Neural cell (in vitro differentiated cells): ENCODE results near the gene CDC42BPB. TPM values are rescaled to one million over a fixed set of nuclear protein-coding genes. Genes with fewer than 3 reads are reported as not detected.

Source experiments
- H2AFZ ChIP-seq: fragments of 200-600, 300-800 bp; sonication (generic), shearing (Covaris generic); 2 replicates; pipeline ENCODE4 v1.6.0; 2014; ENCODE audit warnings: low read depth, mild to moderate bottlenecking, antibody characterized with exemption, low read length, moderate library complexity
- H3F3A ChIP-seq: fragments of 200-600 bp; shearing (Covaris generic); 2 replicates; pipeline ENCODE4 v1.6.1; 2016; ENCODE audit warnings: mild to moderate bottlenecking, moderate library complexity, mixed read lengths, antibody characterized with exemption, low read length; ENCODE audit not compliant: insufficient read depth, poor library complexity, severe bottlenecking
- H3K27ac ChIP-seq: fragments of 200-600, 300-800 bp; sonication (generic), shearing (Covaris generic); 2 replicates; pipeline ENCODE4 v1.5.1; 2014; ENCODE audit warnings: mild to moderate bottlenecking, low read length, moderate library complexity
- H3K27me3 ChIP-seq: fragments of 300-800, 200-600 bp; sonication (generic), shearing (Covaris generic); 2 replicates; pipeline ENCODE4 v1.6.0; 2014; ENCODE audit warnings: mild to moderate bottlenecking, low read depth, low read length, moderate library complexity; ENCODE audit not compliant: insufficient read depth
- H3K36me3 ChIP-seq: fragments of 300-800, 200-600 bp; sonication (generic), shearing (Covaris generic); 2 replicates; pipeline ENCODE4 v1.5.1; 2014; ENCODE audit warnings: mild to moderate bottlenecking, antibody characterized with exemption, low read length, moderate library complexity; ENCODE audit not compliant: insufficient read depth
- H3K4me2 ChIP-seq: fragments of 300-800, 200-600 bp; sonication (generic), shearing (Covaris generic); 2 replicates; pipeline ENCODE4 v1.6.0; 2014; ENCODE audit warnings: mild to moderate bottlenecking, low read length
- H3K4me3 ChIP-seq: fragments of 300-800, 200-600 bp; sonication (generic), shearing (Covaris generic); 2 replicates; pipeline ENCODE4 v1.5.1; 2014; ENCODE audit warnings: mild to moderate bottlenecking, low read length, moderate library complexity
- H3K79me2 ChIP-seq: fragments of 200-600 bp; shearing (Covaris generic); replicated peaks from 2 replicates; pipeline ENCODE4 v1.6.0; 2014; ENCODE audit warnings: mild to moderate bottlenecking, low read length, moderate library complexity; ENCODE audit not compliant: insufficient read depth
- H3K9ac ChIP-seq: fragments of 300-800, 200-600 bp; sonication (generic), shearing (Covaris generic); 2 replicates; pipeline ENCODE4 v1.6.1; 2016; ENCODE audit warnings: mild to moderate bottlenecking, low read length, mixed read lengths
- H3K9me2 ChIP-seq: fragments of 200-600 bp; shearing (Covaris generic); 2 replicates; pipeline ENCODE4 v1.6.1; 2016; ENCODE audit warnings: mild to moderate bottlenecking, low read length, mixed read lengths; ENCODE audit not compliant: insufficient read depth
- H3K9me3 ChIP-seq: fragments of 200-600, 300-800 bp; sonication (generic), shearing (Covaris generic); 2 replicates; pipeline ENCODE4 v1.6.1; 2016; ENCODE audit warnings: mild to moderate bottlenecking, mixed run types, low read length, moderate library complexity, mixed read lengths
- H4K20me1 ChIP-seq: fragments of 200-600 bp; shearing (Covaris generic); 2 replicates; pipeline ENCODE4 v1.6.1; 2016; ENCODE audit warnings: mild to moderate bottlenecking, mixed run types; ENCODE audit not compliant: insufficient read depth
- CTCF ChIP-seq: fragments of 450-650 bp; IDR thresholded peaks from 2 replicates; pipeline ENCODE4 v1.5.1; 2014; ENCODE audit warnings: antibody characterized with exemption, mild to moderate bottlenecking, moderate library complexity; ENCODE audit not compliant: poor library complexity, severe bottlenecking
- EP300 ChIP-seq: fragments of 450-650 bp; conservative IDR thresholded peaks from 2 replicates; pipeline ENCODE4 v1.6.1; 2014; ENCODE audit warnings: antibody characterized with exemption, mild to moderate bottlenecking, moderate library complexity; ENCODE audit not compliant: poor library complexity, severe bottlenecking
- EZH2 ChIP-seq: fragments of 200-600, 300-800 bp; shearing (Covaris generic), sonication (generic); IDR thresholded peaks from 2 replicates; pipeline ENCODE4 v1.6.1; 2014; ENCODE audit warnings: antibody characterized with exemption, low read length, borderline replicate concordance, mild to moderate bottlenecking; ENCODE audit not compliant: insufficient read depth, poor library complexity, severe bottlenecking
- MXI1 ChIP-seq: fragments of 450-650 bp; conservative IDR thresholded peaks from 2 replicates; pipeline ENCODE4 v1.6.1; 2014; ENCODE audit warnings: antibody characterized with exemption, mild to moderate bottlenecking; ENCODE audit not compliant: poor library complexity, severe bottlenecking
- POLR2AphosphoS5 ChIP-seq: IDR thresholded peaks from 2 replicates; pipeline ENCODE4 v1.6.1; 2012
- RAD21 ChIP-seq: fragments of 450-650 bp; conservative IDR thresholded peaks from 2 replicates; pipeline ENCODE4 v1.6.1; 2014; ENCODE audit warnings: antibody characterized with exemption, mild to moderate bottlenecking, moderate library complexity
- REST ChIP-seq: IDR thresholded peaks from 2 replicates; pipeline ENCODE4 v1.6.1; 2012; ENCODE audit warnings: borderline replicate concordance
- SMC3 ChIP-seq: fragments of 450-650 bp; conservative IDR thresholded peaks from 2 replicates; pipeline ENCODE4 v1.6.1; 2014; ENCODE audit warnings: antibody characterized with exemption, mild to moderate bottlenecking, moderate library complexity; ENCODE audit not compliant: poor library complexity
- TAF1 ChIP-seq: IDR thresholded peaks from 2 replicates; pipeline ENCODE4 v1.6.1; 2012; ENCODE audit warnings: low read depth
- polyA plus RNA-seq: library from polyadenylated mRNA; depleted of rRNA; stranded (reverse); fragments of >200 nt; gene quantifications from 2 replicates; pipeline ENCODE4 v1.2.3, GENCODE V29; 2014

CDC42BPB gene
- polyA plus RNA-seq, 1 donor from 2014 or later, result 43.8 TPM

DNA sequence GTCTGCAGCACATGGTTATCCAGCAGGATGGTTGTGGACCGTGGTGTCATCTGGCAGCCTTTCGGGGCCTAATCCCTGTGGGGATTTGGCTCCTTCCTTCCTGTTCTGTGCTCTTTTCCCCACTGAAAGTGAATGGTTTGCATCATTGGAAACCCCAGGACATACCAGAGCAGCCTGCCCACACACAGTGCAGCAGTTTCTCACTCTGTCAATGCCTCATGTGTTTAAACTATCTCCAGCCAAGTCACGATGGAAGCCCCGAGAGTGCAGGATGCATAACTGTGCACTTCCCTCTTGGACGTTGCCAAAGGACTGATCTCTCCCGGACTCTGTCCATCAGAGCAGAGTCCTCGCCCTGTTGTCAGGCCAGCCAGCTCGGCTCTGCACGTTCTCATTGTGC is 163.9 kb downstream of the CDC42BPB start:
- no peak for TF ChIP-seq SMC3
- TF ChIP-seq REST, result no peak
- TF ChIP-seq RAD21, result no peak
- no peak for TF ChIP-seq CTCF
- no peak for TF ChIP-seq MXI1
- TF ChIP-seq POLR2AphosphoS5, result no peak
- TF ChIP-seq EP300, result no peak
- no peak for TF ChIP-seq EZH2
- TF ChIP-seq TAF1, result no peak
- no peak overlapping the region for H3K4me3 ChIP-seq
- H3K79me2 ChIP-seq, result no peaks in the 10 kb centered on the region
- H3K4me2 ChIP-seq, result no peak overlapping the region
- no peaks in the 10 kb centered on the region for H4K20me1 ChIP-seq
- H3K36me3 ChIP-seq, result peaks cover 3% of the 10 kb centered on the region
- H3K27me3 ChIP-seq, result no peaks in the 10 kb centered on the region
- H3F3A ChIP-seq, result no peaks in the 10 kb centered on the region
- H3K9me2 ChIP-seq, result no peaks in the 10 kb centered on the region
- no peaks in the 10 kb centered on the region for H3K9me3 ChIP-seq
- no peak overlapping the region for H3K9ac ChIP-seq
- H2AFZ ChIP-seq, result no peak overlapping the region
- no peak overlapping the region for H3K27ac ChIP-seq

GRCh38 chr14:102892651-102893050 is 164.7 kb downstream of the CDC42BPB start:
- no peak for TF ChIP-seq EP300
- TF ChIP-seq MXI1, result no peak
- TF ChIP-seq SMC3, result no peak
- no peak for TF ChIP-seq CTCF
- no peak for TF ChIP-seq TAF1
- no peak for TF ChIP-seq EZH2
- TF ChIP-seq POLR2AphosphoS5, result no peak
- TF ChIP-seq RAD21, result no peak
- Histone ChIP-seq H3K4me3 (no peak overlapping the region), H3K9me2 (no peaks in the 10 kb centered on the region), H3K9me3 (no peaks in the 10 kb centered on the region), H2AFZ (no peak overlapping the region), H3K27ac (no peak overlapping the region), H3K79me2 (no peaks in the 10 kb centered on the region), H3K4me2 (no peak overlapping the region), H3K9ac (no peak overlapping the region), H3F3A (no peaks in the 10 kb centered on the region), H3K27me3 (no peaks in the 10 kb centered on the region), H4K20me1 (no peaks in the 10 kb centered on the region), H3K36me3 (peaks cover 3% of the 10 kb centered on the region)
